GM12801 (cell line): ENCODE data around the gene SLAMF8.

Experiments used
- CTCF ChIP-seq: IDR thresholded peaks from one replicate; pipeline ENCODE4 v1.5.1; 2011; ENCODE audit warnings: control low read depth; ENCODE audit not compliant: insufficient read length; ENCODE audit errors: extremely low read depth

SLAMF8 gene

GRCh38 chr1:159826441-159827101 lies at the start of gene SLAMF8:
TSS of gene SLAMF8 (plus strand) at chr1:159826873. CDS start at chr1:159826899, 26 bp downstream.
- no peak for TF ChIP-seq CTCF

- no peak for TF ChIP-seq CTCF
Measured at GRCh38 chr1:159778266-159778665, 48.4 kb upstream of the SLAMF8 start.

GRCh38 chr1:159779403-159779851 lies 47.2 kb upstream of the SLAMF8 start:
- TF ChIP-seq CTCF: no peak

GRCh38 chr1:159780583-159781582 lies 45.8 kb upstream of the SLAMF8 start, which contains the start of gene DUSP23:
TSS of gene DUSP23 (plus strand) at chr1:159780962. CDS start at chr1:159781101, 139 bp downstream.
- TF ChIP-seq CTCF: no peak

GRCh38 chr1:159781992-159782391 lies 44.7 kb upstream of the SLAMF8 start:
- no peak for TF ChIP-seq CTCF

- TF ChIP-seq CTCF: no peak
Measured at GRCh38 chr1:159783724-159784123, 42.9 kb upstream of the SLAMF8 start.

GRCh38 chr1:159786465-159786864 lies 40.2 kb upstream of the SLAMF8 start:
- no peak for TF ChIP-seq CTCF
